GM12864 (cell line): ENCODE results near the gene PRPF19.
A peak's percentile ranks its signal among the peaks of the same experiment; 100 is the strongest.

Experiments used
- DNase-seq: peaks from one replicate; pipeline ENCODE4 v3.0.0-alpha.2; 2011; ENCODE audit warnings: low read depth
- H3K4me3 ChIP-seq: 2 replicates; pipeline ENCODE4 v1.5.1; 2011; ENCODE audit warnings: mild to moderate bottlenecking, low read depth, low read length, control low read depth
- TF ChIP-seq, protein P1 (sequence below): IDR thresholded peaks from 2 replicates; pipeline ENCODE4 v1.5.1; 2011; ENCODE audit warnings: low read depth, mild to moderate bottlenecking, moderate library complexity, low read length, control low read depth, inconsistent platforms; ENCODE audit errors: missing control alignments

PRPF19 gene

GRCh38 chr11:60847281-60847680 lies 59.1 kb downstream of the PRPF19 start:
- TF ChIP-seq, protein P1, sequence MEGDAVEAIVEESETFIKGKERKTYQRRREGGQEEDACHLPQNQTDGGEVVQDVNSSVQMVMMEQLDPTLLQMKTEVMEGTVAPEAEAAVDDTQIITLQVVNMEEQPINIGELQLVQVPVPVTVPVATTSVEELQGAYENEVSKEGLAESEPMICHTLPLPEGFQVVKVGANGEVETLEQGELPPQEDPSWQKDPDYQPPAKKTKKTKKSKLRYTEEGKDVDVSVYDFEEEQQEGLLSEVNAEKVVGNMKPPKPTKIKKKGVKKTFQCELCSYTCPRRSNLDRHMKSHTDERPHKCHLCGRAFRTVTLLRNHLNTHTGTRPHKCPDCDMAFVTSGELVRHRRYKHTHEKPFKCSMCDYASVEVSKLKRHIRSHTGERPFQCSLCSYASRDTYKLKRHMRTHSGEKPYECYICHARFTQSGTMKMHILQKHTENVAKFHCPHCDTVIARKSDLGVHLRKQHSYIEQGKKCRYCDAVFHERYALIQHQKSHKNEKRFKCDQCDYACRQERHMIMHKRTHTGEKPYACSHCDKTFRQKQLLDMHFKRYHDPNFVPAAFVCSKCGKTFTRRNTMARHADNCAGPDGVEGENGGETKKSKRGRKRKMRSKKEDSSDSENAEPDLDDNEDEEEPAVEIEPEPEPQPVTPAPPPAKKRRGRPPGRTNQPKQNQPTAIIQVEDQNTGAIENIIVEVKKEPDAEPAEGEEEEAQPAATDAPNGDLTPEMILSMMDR: no peak
- no peak overlapping the region for H3K4me3 ChIP-seq
- no peak for DNase-seq

DNA sequence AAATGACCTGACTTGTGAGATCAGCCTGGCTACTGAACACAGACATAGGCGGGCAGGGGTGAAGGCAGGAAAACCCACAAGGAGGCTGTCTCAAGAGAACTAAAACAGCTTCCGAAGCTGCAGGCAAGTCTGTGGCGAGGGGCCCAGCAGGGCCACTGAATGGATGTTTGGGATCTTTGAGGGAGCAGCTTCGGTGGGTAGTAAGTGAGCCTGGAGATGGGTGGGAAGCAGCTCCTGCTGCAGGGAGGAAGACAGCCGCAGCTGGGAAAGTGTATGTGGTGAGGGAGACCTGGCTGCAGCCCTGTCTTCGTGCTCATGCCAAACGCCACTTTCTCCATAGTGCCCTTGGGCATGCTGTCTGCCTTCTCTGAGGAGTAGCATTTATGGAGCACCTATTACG lies 61.0 kb downstream of the PRPF19 start:
- TF ChIP-seq, protein P1: no peak
- peak overlapping the region; percentile 97 for H3K4me3 ChIP-seq
- no peak for DNase-seq

DNA sequence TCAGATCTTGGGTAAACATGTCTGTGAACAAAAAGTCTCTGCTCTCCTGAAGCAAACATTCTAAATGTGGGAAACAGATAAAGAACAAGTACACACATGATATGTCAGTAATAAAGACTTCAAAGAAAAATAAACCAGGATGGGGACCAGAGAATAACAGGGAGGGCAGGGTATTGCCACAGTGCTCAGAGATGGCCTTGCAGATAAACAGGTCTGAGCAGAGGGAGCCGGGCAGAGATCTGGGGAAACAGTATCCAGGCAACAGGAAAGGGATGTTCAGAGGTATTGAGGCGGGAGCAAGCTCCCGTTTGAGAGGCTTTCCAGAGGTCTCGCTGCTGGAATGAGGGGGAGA lies 61.5 kb downstream of the PRPF19 start:
- H3K4me3 ChIP-seq: peak overlapping the region; percentile 97; the same call in 1 of the 2 replicates
- DNase-seq: no peak
- TF ChIP-seq, protein P1: no peak

GRCh38 chr11:60844045-60844869 lies 62.1 kb downstream of the PRPF19 start:
- TF ChIP-seq, protein P1: no peak
- no peak for DNase-seq
- peak overlapping the region; percentile 97 for H3K4me3 ChIP-seq

DNA sequence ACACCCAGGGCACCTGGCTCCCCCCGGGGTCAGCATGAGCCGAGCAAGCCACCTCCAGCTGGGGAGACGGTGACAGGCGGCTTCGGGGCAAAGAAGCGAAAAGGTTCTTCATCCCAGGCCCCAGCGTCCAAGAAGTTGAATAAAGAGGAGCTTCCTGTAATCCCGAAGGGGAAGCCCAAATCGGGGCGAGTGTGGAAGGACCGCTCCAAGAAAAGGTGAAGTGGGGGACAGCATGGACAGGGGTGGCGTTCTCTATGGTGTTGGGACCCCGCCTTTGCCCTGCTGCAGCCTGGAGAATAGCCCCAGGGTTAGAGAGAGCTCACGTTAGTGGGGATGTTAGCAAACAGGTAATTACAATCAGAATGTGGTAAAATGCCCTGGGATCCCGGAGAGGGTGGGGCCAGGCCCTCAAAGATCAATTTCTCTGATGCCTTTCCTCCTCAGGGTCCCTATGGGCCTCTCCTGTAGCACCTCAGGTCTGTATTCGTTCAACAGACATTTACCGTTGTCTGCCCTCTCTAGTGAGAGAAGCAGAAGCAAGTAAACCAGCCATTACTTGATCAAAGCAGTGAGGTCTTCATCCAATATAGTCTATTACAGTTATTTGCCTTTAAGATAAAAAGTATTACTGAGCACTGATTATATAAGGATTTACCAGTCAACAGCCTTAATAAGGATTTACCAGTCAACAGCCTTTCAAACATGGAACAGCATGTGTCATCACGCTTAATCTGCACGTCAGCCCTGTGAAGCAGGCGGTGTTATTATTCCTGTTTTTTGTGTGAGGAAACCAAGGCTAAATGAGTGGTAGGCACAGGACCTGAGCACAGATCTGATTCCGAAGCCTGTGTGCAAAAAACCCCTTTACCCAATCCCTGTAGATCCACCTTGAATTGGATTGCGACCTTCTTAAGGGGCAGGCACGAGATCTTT lies 63.5 kb downstream of the PRPF19 start:
- TF ChIP-seq, protein P1: no peak
- H3K4me3 ChIP-seq: peak overlapping the region; percentile 97
- DNase-seq: no peak

DNA sequence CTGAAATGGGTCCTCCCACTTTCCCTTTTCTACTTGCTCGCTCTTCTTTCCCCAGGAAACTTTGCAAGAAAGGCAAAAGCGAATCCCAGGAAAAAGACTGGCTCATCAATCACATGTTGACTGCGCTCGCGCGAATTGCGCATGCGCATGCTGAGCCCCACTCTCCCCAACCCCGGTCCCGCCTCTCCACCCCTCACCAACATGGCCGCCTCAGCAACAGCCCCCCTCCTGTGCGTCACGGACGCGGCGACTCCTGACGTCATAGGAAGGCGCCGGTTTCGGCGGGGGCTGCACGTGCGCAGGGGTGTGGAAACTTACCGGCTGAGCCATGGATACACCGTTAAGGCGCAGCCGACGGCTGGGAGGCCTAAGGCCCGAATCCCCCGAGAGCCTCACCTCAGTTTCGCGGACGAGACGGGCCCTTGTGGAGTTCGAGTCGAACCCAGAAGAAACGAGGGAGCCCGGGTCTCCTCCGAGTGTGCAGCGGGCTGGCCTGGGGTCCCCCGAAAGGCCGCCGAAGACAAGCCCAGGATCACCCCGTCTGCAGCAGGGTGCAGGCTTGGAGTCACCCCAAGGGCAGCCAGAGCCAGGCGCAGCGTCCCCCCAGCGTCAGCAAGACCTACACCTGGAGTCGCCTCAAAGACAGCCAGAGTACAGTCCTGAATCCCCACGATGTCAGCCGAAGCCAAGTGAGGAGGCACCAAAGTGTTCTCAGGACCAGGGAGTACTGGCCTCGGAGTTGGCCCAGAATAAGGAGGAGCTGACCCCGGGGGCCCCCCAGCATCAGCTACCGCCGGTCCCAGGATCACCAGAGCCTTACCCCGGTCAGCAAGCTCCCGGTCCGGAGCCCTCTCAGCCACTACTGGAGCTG lies 64.4 kb downstream of the PRPF19 start, which contains the start of gene CCDC86:
Gene CCDC86, plus strand, starts transcription at position 317 of the 871 bp plus-strand sequence. Its CDS starts 12 bp downstream, at position 329.
- H3K4me3 ChIP-seq: peak within 1 kb of the TSS; percentile 97
- TF ChIP-seq, protein P1: no peak
- DNase-seq: peak; percentile 85
